ENCODE measurements around the gene TRIM68. TPM values are rescaled to one million over a fixed set of nuclear protein-coding genes. Genes with fewer than 3 reads are reported as not detected.

Gene TRIM68
- total and polyA plus RNA-seq, 2 of the 13 experiments (the other 11 are each of a cell fraction or from before 2014, with no cell fraction given): not detected

DNA sequence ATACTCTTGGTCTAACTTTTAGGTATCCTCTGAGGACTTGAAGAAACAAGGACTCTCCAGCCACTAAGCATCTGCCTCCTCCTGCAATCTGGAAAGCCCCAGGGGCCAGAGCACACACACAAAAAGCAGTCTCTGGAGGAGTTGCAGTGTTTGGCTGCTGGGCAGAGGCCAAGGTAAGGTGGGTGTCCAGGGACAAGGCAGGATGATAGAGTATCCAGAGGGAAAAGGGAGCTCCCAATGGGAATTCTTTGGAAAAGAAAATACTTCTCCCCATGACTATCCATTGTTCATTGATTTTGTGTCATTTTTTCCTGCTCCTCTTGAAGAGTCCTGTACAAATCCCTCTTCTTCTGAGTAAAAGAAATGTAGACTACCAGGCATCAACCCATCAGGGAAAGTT lies 26.6 kb downstream of the TRIM68 start, which contains the start of gene OR52I2:
TSS of gene OR52I2 (plus strand) at position 301 of the 400 bp plus-strand sequence.
- H4K20me1 ChIP-seq (ENCODE audit: insufficient read depth, low read length): no peaks in the 10 kb centered on the region
- H3K4me3 ChIP-seq (replicated peaks in 1 of 3; ENCODE audit: insufficient read depth in 1 of 3, low read depth in 2 of 3, low read length in 3 of 3): no peak within 1 kb of the TSS
- H3K4me1 ChIP-seq (ENCODE audit: insufficient read depth, low read length): no peaks in the 10 kb centered on the region
- no peaks in the 10 kb centered on the region for H3K79me2 ChIP-seq (ENCODE audit: insufficient read depth, low read length)
- no peaks in the 10 kb centered on the region for H3K36me3 ChIP-seq (replicated peaks in 1 of 2; ENCODE audit: control insufficient read depth in 1 of 2, insufficient read depth in 2 of 2, low read length in 2 of 2)
- FAIRE-seq (no peak), ATAC-seq (no peak), DNase-seq (ENCODE audit: low spot score) (no peak)
- CTCF ChIA-PET (ENCODE audit: low intra/inter-chr PET ratio, low total read pairs): no interaction called here
- H3K9me3 ChIP-seq (ENCODE audit: low read length): no peaks in the 10 kb centered on the region
- POLR2A ChIA-PET: no interaction called here
- no TSS peak for BruUV-seq (replicated peaks)
- H3K27ac ChIP-seq (ENCODE audit: extremely low read length, insufficient read depth, low read length): no peak within 1 kb of the TSS
- in situ Hi-C loops (cut with HindIII; ENCODE audit: extremely low pct_ligation_motif_present, low pct_unique_long_range_greater_than_20kb): no loop called here
- no peak within 1 kb of the TSS for H3K4me2 ChIP-seq (ENCODE audit: low read depth, low read length)
- H3K9ac ChIP-seq (ENCODE audit: insufficient read depth, low read depth, low read length): no peak within 1 kb of the TSS
- no peak within 1 kb of the TSS for H2AFZ ChIP-seq (ENCODE audit: low read length)
- peaks cover 0 to 15% of the 10 kb centered on the region in 2 experiments; a peak in 2 of 5 replicates for H3K27me3 ChIP-seq (ENCODE audit: control insufficient read depth in 1 of 2, insufficient read depth in 2 of 2, low read length in 2 of 2)
- TF ChIP-seq USF2 (IDR thresholded peaks at IDR 0.05; ENCODE audit: low read depth, low read length) (no peak), USF2 (CRISPR knock-in tag; IDR thresholded peaks at IDR 0.05; ENCODE audit: borderline replicate concordance) (no peak), ATF3 (CRISPR knock-in tag; IDR thresholded peaks at IDR 0.05) (no peak), ASH2L (IDR thresholded peaks at IDR 0.05; ENCODE audit: insufficient read length, low read depth, low read length) (no peak), ZNF556 (CRISPR knock-in tag; IDR thresholded peaks at IDR 0.05; ENCODE audit: borderline replicate concordance) (no peak), LRRFIP1 (CRISPR knock-in tag; conservative IDR thresholded peaks at IDR 0.05) (no peak), SP2 (CRISPR knock-in tag; IDR thresholded peaks at IDR 0.05) (no peak), ZNF10 (CRISPR knock-in tag; IDR thresholded peaks at IDR 0.05; ENCODE audit: borderline replicate concordance, low read depth) (no peak), THRA (CRISPR knock-in tag; IDR thresholded peaks at IDR 0.05; ENCODE audit: borderline replicate concordance) (no peak), SRF (IDR thresholded peaks at IDR 0.05; ENCODE audit: low read depth, low read length) (no peak), SALL2 (CRISPR knock-in tag; IDR thresholded peaks at IDR 0.05) (no peak), IRX3 (CRISPR knock-in tag; IDR thresholded peaks at IDR 0.05; ENCODE audit: borderline replicate concordance, low read depth) (no peak), CCAR2 (optimal IDR thresholded peaks at IDR 0.05; ENCODE audit: low read depth, low read length) (no peak), HOXD1 (CRISPR knock-in tag; IDR thresholded peaks at IDR 0.05) (no peak)
- TF ChIP-seq, protein P1, sequence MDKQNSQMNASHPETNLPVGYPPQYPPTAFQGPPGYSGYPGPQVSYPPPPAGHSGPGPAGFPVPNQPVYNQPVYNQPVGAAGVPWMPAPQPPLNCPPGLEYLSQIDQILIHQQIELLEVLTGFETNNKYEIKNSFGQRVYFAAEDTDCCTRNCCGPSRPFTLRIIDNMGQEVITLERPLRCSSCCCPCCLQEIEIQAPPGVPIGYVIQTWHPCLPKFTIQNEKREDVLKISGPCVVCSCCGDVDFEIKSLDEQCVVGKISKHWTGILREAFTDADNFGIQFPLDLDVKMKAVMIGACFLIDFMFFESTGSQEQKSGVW (CRISPR knock-in tag; IDR thresholded peaks at IDR 0.05; ENCODE audit: borderline replicate concordance): no peak
- intact Hi-C loops (cut with micrococcal nuclease; ENCODE audit: unreplicated experiment): no loop called here

Measured in HepG2 (cell line).